A549 (cell line): Measurements from ENCODE around the gene EPHA5. TPM values are rescaled to one million over a fixed set of nuclear protein-coding genes. Genes with fewer than 3 reads are reported as not detected.

Experiments used
- ATAC-seq, 2 experiments: fragments of 200-7000 bp in 1 of 2; fragments of >200 bp in 1 of 2; cut with Nextera tagmentation in 1 of 2; cut with Tn5 transposase in 1 of 2; 3 replicates each; pipeline versions ENCODE4 v1.8.0 to v1.9.1; 2018 to 2020; ENCODE audit warnings: mild to moderate bottlenecking in 1 of 2, moderate library complexity in 1 of 2
- CTCF ChIA-PET: fragments of 300-600 bp; sonication (Branson Sonifier 250); formaldehyde crosslinking; extraction: SDS; loops from one replicate; lab custom pipeline; 2021; ENCODE audit warnings: antibody characterized with exemption, inconsistent platforms; lab: Yijun Ruan, JAX
- POLR2A ChIA-PET: fragments of 350-600 bp; formaldehyde crosslinking; extraction: SDS; loops from one replicate; lab custom pipeline; 2021; ENCODE audit warnings: antibody characterized with exemption, inconsistent platforms; lab: Yijun Ruan, JAX
- DNase-seq, 2 experiments: peaks; one replicate each; pipeline versions ENCODE4 v3.0.0 to v3.0.0-alpha.2; 2011 to 2016; ENCODE audit warnings: low read depth in 1 of 2, low spot score in 1 of 2
- FAIRE-seq: peaks from 2 replicates; lab custom pipeline; 2011; peaks lifted over from hg19 to GRCh38; lab: Jason Lieb, UNC
- H3K27ac ChIP-seq, 2 experiments: fragments of >200 bp; sonication (Bioruptor Twin); formaldehyde crosslinking; 3 replicates each; pipeline ENCODE4 v1.5.1; 2016 to 2017
- H3K4me1 ChIP-seq: fragments of >200 bp; sonication (Bioruptor Twin); formaldehyde crosslinking; 3 replicates; pipeline ENCODE4 v1.6.1; 2016
- H3K4me2 ChIP-seq: fragments of >200 bp; sonication (Bioruptor Twin); formaldehyde crosslinking; 3 replicates; pipeline ENCODE4 v1.6.1; 2016
- H3K4me3 ChIP-seq: fragments of >200 bp; sonication (Bioruptor Twin); formaldehyde crosslinking; 3 replicates; pipeline ENCODE4 v1.5.1; 2016
- H3K9me3 ChIP-seq: fragments of >200 bp; sonication (Bioruptor Twin); formaldehyde crosslinking; 3 replicates; pipeline ENCODE4 v1.6.1; 2016
- CEBPB ChIP-seq, 2 experiments: fragments of >200 bp in 1 of 2; sonication (Bioruptor Twin) in 1 of 2; formaldehyde crosslinking in 1 of 2; IDR thresholded peaks; 2 replicates each; pipeline ENCODE4 v1.6.1; 2012 to 2016
- CHD2 ChIP-seq: fragments of 150-350 bp; IDR thresholded peaks from 2 replicates; pipeline ENCODE4 v1.6.1; 2014; ENCODE audit warnings: low read length; ENCODE audit not compliant: partially characterized antibody
- EHF ChIP-seq: fragments of 250-450 bp; sonication (Bioruptor Pico); IDR thresholded peaks from 2 replicates; pipeline ENCODE4 v1.5.0; 2020; ENCODE audit warnings: mild to moderate bottlenecking
- FOSL2 ChIP-seq, 2 experiments: fragments of 450-650 bp in 1 of 2; fragments of >200 bp in 1 of 2; sonication (Bioruptor Twin) in 1 of 2; formaldehyde crosslinking; IDR thresholded peaks; 2 replicates each; pipeline versions ENCODE4 v1.5.0 to v1.6.1; 2016 to 2020; ENCODE audit warnings: mild to moderate bottlenecking in 1 of 2, moderate library complexity in 1 of 2
- FOXS1 ChIP-seq: fragments of 250-450 bp; sonication (Bioruptor Pico); IDR thresholded peaks from 2 replicates; pipeline ENCODE4 v1.5.0; 2020; ENCODE audit warnings: mild to moderate bottlenecking, moderate library complexity
- HOXA7 ChIP-seq: fragments of 250-450 bp; sonication (Bioruptor Pico); IDR thresholded peaks from 2 replicates; pipeline ENCODE4 v1.5.0; 2020; ENCODE audit warnings: mild to moderate bottlenecking, moderate library complexity
- KDM1A ChIP-seq: fragments of 200-600 bp; sonication (generic); IDR thresholded peaks from 2 replicates; pipeline ENCODE4 v1.6.1; 2016; ENCODE audit warnings: low read depth, mild to moderate bottlenecking
- NPAS2 ChIP-seq: fragments of 250-450 bp; sonication (Bioruptor Pico); IDR thresholded peaks from 2 replicates; pipeline ENCODE4 v1.8.0; 2022; ENCODE audit warnings: mild to moderate bottlenecking, moderate library complexity, borderline replicate concordance
- NR3C1 ChIP-seq: fragments of >200 bp; sonication (Bioruptor Twin); formaldehyde crosslinking; IDR thresholded peaks from 3 replicates; pipeline ENCODE4 v1.6.1; 2017
- PBX3 ChIP-seq: IDR thresholded peaks from 2 replicates; pipeline ENCODE4 v1.6.1; 2012
- PHF8 ChIP-seq: fragments of 200-600 bp; sonication (generic); IDR thresholded peaks from 2 replicates; pipeline ENCODE4 v1.6.1; 2016; ENCODE audit warnings: low read depth, mild to moderate bottlenecking, antibody characterized with exemption, moderate library complexity, borderline replicate concordance
- POLR2AphosphoS2 ChIP-seq: conservative IDR thresholded peaks from 2 replicates; pipeline ENCODE4 v1.6.1; 2012; ENCODE audit warnings: low read length, improper control_type of control experiment, inconsistent platforms
- RAD21 ChIP-seq, 2 experiments: fragments of >200 bp in 1 of 2; sonication (Bioruptor Twin) in 1 of 2; formaldehyde crosslinking in 1 of 2; IDR thresholded peaks in 1 of 2; conservative IDR thresholded peaks in 1 of 2; 2 replicates in 1 of 2; 3 replicates in 1 of 2; pipeline ENCODE4 v1.6.1; 2012 to 2018; ENCODE audit warnings: inconsistent platforms in 1 of 2
- REST ChIP-seq: fragments of 200-600 bp; sonication (generic); IDR thresholded peaks from 2 replicates; pipeline ENCODE4 v1.6.1; 2016; ENCODE audit warnings: antibody characterized with exemption, mild to moderate bottlenecking, moderate library complexity
- TFCP2L1 ChIP-seq: fragments of 250-450 bp; sonication (Bioruptor Pico); IDR thresholded peaks from 2 replicates; pipeline ENCODE4 v1.5.0; 2021; ENCODE audit warnings: mild to moderate bottlenecking
- USF2 ChIP-seq: fragments of 450-650 bp; IDR thresholded peaks from 2 replicates; pipeline ENCODE4 v1.6.1; 2014; ENCODE audit warnings: antibody characterized with exemption
- ZC3H11A ChIP-seq: fragments of 450-650 bp; IDR thresholded peaks from 2 replicates; pipeline ENCODE4 v1.6.1; 2014; ENCODE audit warnings: antibody characterized with exemption, mild to moderate bottlenecking
- WGBS: methylation state at CpG from one replicate; pipeline ENCODE4 v1.1.6; 2017; ENCODE audit errors: missing lambda C conversion rate; 5-methylcytosine and 5-hydroxymethylcytosine counted together
- polyA plus RNA-seq, 4 experiments: library from polyadenylated mRNA; depleted of rRNA in 3 of 4; stranded (reverse); fragments of >200 nt; fragmentation: RNase III in 1 of 4; extraction: RNeasy Plus Mini Kit Qiagen cat#74134 plus additional on column Dnase treatment in 1 of 4; gene quantifications; 2 replicates in 3 of 4; 3 replicates in 1 of 4; pipeline ENCODE4 v1.2.3, GENCODE V29; 2011 to 2017
- TF ChIP-seq, protein P1 (sequence below): fragments of 150-350 bp; IDR thresholded peaks from 2 replicates; pipeline ENCODE4 v1.6.1; 2014; ENCODE audit warnings: low read depth, mild to moderate bottlenecking, low read length
- TF ChIP-seq, protein P2 (sequence below): fragments of >200 bp; sonication (Bioruptor Twin); formaldehyde crosslinking; IDR thresholded peaks from 3 replicates; pipeline ENCODE4 v1.6.1; 2016
- TF ChIP-seq, protein P3 (sequence below): fragments of 250-450 bp; sonication (Bioruptor Pico); IDR thresholded peaks from 2 replicates; pipeline ENCODE4 v1.5.0; 2021; ENCODE audit warnings: mild to moderate bottlenecking, moderate library complexity, borderline replicate concordance
- TF ChIP-seq, protein P4 (sequence below): fragments of >200 bp; sonication (Bioruptor Twin); formaldehyde crosslinking; IDR thresholded peaks from 2 replicates; pipeline ENCODE4 v1.6.1; 2016

EPHA5 gene
- polyA plus RNA-seq, 2 of the 4 experiments (the other 2 are of a cell fraction), result 0.96 to 1.1 TPM

DNA sequence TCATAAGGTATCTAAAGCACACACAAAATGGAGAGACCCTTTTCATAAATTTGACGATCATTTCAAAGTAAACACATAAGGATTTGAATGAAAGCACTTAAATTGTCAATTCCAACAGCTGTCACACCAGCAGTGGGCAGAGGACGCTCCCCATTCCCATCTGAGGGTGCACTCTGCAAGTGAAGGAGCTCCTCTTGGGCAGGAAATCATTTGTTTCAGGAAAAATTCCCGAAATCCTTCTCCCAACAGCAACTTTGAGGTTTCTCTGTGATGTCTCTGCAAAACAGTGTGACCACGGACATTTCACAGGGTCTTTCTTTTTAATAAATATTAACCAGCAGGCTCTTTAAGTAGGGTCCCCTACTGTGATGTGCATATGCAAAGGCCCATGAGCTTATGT lies 111.0 kb downstream of the EPHA5 start:
- CTCF ChIA-PET, result interaction anchor here (0.7 kb wide), 1 partner anchor 1085 kb away, joined by 3 read pairs; no protein-coding TSS in a partner anchor
- POLR2A ChIA-PET, result no interaction called here

GRCh38 chr4:65552057-65552456 lies 118.2 kb downstream of the EPHA5 start:
- H3K27ac ChIP-seq, result no peak overlapping the region
- ChIA-PET CTCF (no interaction called here), POLR2A (no interaction called here)
- H3K4me3 ChIP-seq, result no peak overlapping the region
- FAIRE-seq (no peak), DNase-seq (no peak), ATAC-seq (no peak)
- no peak overlapping the region for H3K4me2 ChIP-seq
- no peaks in the 10 kb centered on the region for H3K4me1 ChIP-seq
- no peaks in the 10 kb centered on the region for H3K9me3 ChIP-seq
- 75% methylated on average over 8 of the region's 8 CpGs for WGBS
- TF ChIP-seq ZC3H11A (no peak), FOXS1 (CRISPR knock-in tag) (no peak), HOXA7 (CRISPR knock-in tag) (no peak), EHF (CRISPR knock-in tag) (no peak), POLR2AphosphoS2 (no peak), CHD2 (no peak), RAD21 (conservative IDR thresholded peaks at IDR 0.05 in 1 of 2, IDR thresholded peaks at IDR 0.05 in 1 of 2) (no peak), USF2 (no peak), TFCP2L1 (CRISPR knock-in tag) (no peak), PBX3 (no peak)
- TF ChIP-seq, protein P1, sequence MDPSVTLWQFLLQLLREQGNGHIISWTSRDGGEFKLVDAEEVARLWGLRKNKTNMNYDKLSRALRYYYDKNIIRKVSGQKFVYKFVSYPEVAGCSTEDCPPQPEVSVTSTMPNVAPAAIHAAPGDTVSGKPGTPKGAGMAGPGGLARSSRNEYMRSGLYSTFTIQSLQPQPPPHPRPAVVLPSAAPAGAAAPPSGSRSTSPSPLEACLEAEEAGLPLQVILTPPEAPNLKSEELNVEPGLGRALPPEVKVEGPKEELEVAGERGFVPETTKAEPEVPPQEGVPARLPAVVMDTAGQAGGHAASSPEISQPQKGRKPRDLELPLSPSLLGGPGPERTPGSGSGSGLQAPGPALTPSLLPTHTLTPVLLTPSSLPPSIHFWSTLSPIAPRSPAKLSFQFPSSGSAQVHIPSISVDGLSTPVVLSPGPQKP, result no peak
- TF ChIP-seq, protein P2, sequence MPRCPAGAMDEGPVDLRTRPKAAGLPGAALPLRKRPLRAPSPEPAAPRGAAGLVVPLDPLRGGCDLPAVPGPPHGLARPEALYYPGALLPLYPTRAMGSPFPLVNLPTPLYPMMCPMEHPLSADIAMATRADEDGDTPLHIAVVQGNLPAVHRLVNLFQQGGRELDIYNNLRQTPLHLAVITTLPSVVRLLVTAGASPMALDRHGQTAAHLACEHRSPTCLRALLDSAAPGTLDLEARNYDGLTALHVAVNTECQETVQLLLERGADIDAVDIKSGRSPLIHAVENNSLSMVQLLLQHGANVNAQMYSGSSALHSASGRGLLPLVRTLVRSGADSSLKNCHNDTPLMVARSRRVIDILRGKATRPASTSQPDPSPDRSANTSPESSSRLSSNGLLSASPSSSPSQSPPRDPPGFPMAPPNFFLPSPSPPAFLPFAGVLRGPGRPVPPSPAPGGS, result no peak
- TF ChIP-seq, protein P3, sequence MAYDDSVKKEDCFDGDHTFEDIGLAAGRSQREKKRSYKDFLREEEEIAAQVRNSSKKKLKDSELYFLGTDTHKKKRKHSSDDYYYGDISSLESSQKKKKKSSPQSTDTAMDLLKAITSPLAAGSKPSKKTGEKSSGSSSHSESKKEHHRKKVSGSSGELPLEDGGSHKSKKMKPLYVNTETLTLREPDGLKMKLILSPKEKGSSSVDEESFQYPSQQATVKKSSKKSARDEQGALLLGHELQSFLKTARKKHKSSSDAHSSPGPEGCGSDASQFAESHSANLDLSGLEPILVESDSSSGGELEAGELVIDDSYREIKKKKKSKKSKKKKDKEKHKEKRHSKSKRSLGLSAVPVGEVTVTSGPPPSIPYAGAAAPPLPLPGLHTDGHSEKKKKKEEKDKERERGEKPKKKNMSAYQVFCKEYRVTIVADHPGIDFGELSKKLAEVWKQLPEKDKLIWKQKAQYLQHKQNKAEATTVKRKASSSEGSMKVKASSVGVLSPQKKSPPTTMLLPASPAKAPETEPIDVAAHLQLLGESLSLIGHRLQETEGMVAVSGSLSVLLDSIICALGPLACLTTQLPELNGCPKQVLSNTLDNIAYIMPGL (CRISPR knock-in tag), result no peak

More for the DNA sequence above, 111.0 kb downstream of the EPHA5 start:
- Histone ChIP-seq H3K9me3 (no peaks in the 10 kb centered on the region), H3K4me1 (no peaks in the 10 kb centered on the region), H3K27ac (no peak overlapping the region), H3K4me3 (no peak overlapping the region), H3K4me2 (no peak overlapping the region)
- WGBS, result 37% methylated on average over 4 of the region's 4 CpGs
- ATAC-seq, result no peak
- TF ChIP-seq PHF8 (no peak), NPAS2 (CRISPR knock-in tag) (no peak), FOXS1 (CRISPR knock-in tag) (no peak), REST (no peak), NR3C1 (no peak), FOSL2 (IDR thresholded peaks at IDR 0.05) (no peak), FOSL2 (CRISPR knock-in tag; IDR thresholded peaks at IDR 0.05) (no peak), KDM1A (no peak), CHD2 (no peak), CEBPB (IDR thresholded peaks at IDR 0.05) (no peak)
- TF ChIP-seq, protein P3 (CRISPR knock-in tag), result no peak
- TF ChIP-seq, protein P4, sequence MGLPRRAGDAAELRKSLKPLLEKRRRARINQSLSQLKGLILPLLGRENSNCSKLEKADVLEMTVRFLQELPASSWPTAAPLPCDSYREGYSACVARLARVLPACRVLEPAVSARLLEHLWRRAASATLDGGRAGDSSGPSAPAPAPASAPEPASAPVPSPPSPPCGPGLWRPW, result no peak
- no peak for DNase-seq
- no peak for FAIRE-seq
